AG20443 (cell line): ENCODE measurements around the gene PRDM5.

ENCODE experiments used
- DNase-seq: peaks from one replicate; pipeline ENCODE4 v3.0.0; 2012; ENCODE audit warnings: low spot score, mixed read lengths

The PRDM5 gene

GRCh38 chr4:120819805-120820437 is 102.6 kb downstream of the PRDM5 start:
- no peak for DNase-seq

- DNase-seq: peak; percentile 39
These were observed 106.1 kb downstream of the PRDM5 start for GRCh38 chr4:120816296-120816965.

GRCh38 chr4:120815361-120815760 is 107.2 kb downstream of the PRDM5 start:
- no peak for DNase-seq

- DNase-seq: no peak
These were observed 107.6 kb downstream of the PRDM5 start for GRCh38 chr4:120814886-120815285.

GRCh38 chr4:120812216-120812615 is 110.3 kb downstream of the PRDM5 start:
- DNase-seq: no peak

- DNase-seq: no peak
These were observed 113.0 kb downstream of the PRDM5 start for GRCh38 chr4:120809518-120809917.

- DNase-seq: no peak
These were observed 113.9 kb downstream of the PRDM5 start for GRCh38 chr4:120808475-120809141.

- peak; percentile 71 for DNase-seq
These were observed 121.3 kb downstream of the PRDM5 start for GRCh38 chr4:120801137-120801758.

GRCh38 chr4:120798570-120798969 is 124.0 kb downstream of the PRDM5 start:
- no peak for DNase-seq

GRCh38 chr4:120796271-120796670 is 126.3 kb downstream of the PRDM5 start:
- DNase-seq: no peak

- DNase-seq: no peak
These were observed 137.3 kb downstream of the PRDM5 start for GRCh38 chr4:120785202-120785601.

GRCh38 chr4:120777459-120777858 is 145.1 kb downstream of the PRDM5 start:
- no peak for DNase-seq

- DNase-seq: no peak
These were observed 147.1 kb downstream of the PRDM5 start for GRCh38 chr4:120775431-120775830.

- DNase-seq: no peak
These were observed 148.9 kb downstream of the PRDM5 start for GRCh38 chr4:120773641-120774040.

- no peak for DNase-seq
These were observed 150.6 kb downstream of the PRDM5 start for GRCh38 chr4:120771907-120772306.

- DNase-seq: no peak
These were observed 151.6 kb downstream of the PRDM5 start for GRCh38 chr4:120770897-120771296.

GRCh38 chr4:120769227-120769626 is 153.3 kb downstream of the PRDM5 start:
- peak; percentile 49 for DNase-seq

- no peak for DNase-seq
These were observed 157.3 kb downstream of the PRDM5 start for GRCh38 chr4:120765260-120765680.

- DNase-seq: no peak
These were observed 158.9 kb downstream of the PRDM5 start for GRCh38 chr4:120763650-120764049.

GRCh38 chr4:120761070-120761469 is 161.5 kb downstream of the PRDM5 start:
- DNase-seq: no peak

- DNase-seq: no peak
These were observed 162.5 kb downstream of the PRDM5 start for GRCh38 chr4:120760047-120760446.

- no peak for DNase-seq
These were observed 166.7 kb downstream of the PRDM5 start for GRCh38 chr4:120755864-120756263.

- DNase-seq: no peak
These were observed 167.9 kb downstream of the PRDM5 start for GRCh38 chr4:120754590-120754989.
